K562 (cell line): ENCODE data around the gene HS3ST5.

Experiments used
- CTCF ChIP-seq, 3 experiments: IDR thresholded peaks in 2 of 3; conservative IDR thresholded peaks in 1 of 3; 2 replicates each; pipeline ENCODE4 v1.5.1; 2011 to 2012; ENCODE audit warnings: low read length in 3 of 3, mild to moderate bottlenecking in 3 of 3, control low read depth in 2 of 3, improper control_type of control experiment in 1 of 3, inconsistent platforms in 1 of 3, low read depth in 1 of 3, mixed read lengths in 1 of 3, moderate library complexity in 1 of 3; ENCODE audit not compliant: insufficient read depth in 2 of 3
- EP300 ChIP-seq: IDR thresholded peaks from 2 replicates; pipeline ENCODE4 v1.6.1; 2012; ENCODE audit warnings: low read length, improper control_type of control experiment
- EZH2 ChIP-seq: IDR thresholded peaks from 2 replicates; pipeline ENCODE4 v1.6.1; 2012; ENCODE audit warnings: low read depth, mild to moderate bottlenecking, inconsistent platforms, low read length, borderline replicate concordance
- HNRNPLL ChIP-seq: fragments of 200-400 bp; formaldehyde crosslinking; IDR thresholded peaks from 2 replicates; pipeline ENCODE4 v1.6.1; 2017; ENCODE audit warnings: low read length, low read depth, mild to moderate bottlenecking; ENCODE audit not compliant: poor library complexity, severe bottlenecking
- PRDM10 ChIP-seq: fragments of 450-650 bp; IDR thresholded peaks from 2 replicates; pipeline ENCODE4 v1.6.1; 2018; ENCODE audit not compliant: partially characterized antibody
- SMARCB1 ChIP-seq: IDR thresholded peaks from 2 replicates; pipeline ENCODE4 v1.6.1; 2011; ENCODE audit warnings: improper control_type of control experiment, low read depth; ENCODE audit not compliant: insufficient read length
- SMC3 ChIP-seq: conservative IDR thresholded peaks from 2 replicates; pipeline ENCODE4 v1.6.1; 2011; ENCODE audit warnings: low read depth, low read length, improper control_type of control experiment; ENCODE audit not compliant: insufficient read depth
- USF1 ChIP-seq: sonication (generic); formaldehyde crosslinking; IDR thresholded peaks from 2 replicates; pipeline ENCODE4 v1.9.0; 2022; ENCODE audit warnings: mild to moderate bottlenecking, missing genetic modification reagents
- ZBTB8A ChIP-seq: fragments of 450-650 bp; IDR thresholded peaks from 2 replicates; pipeline ENCODE4 v1.6.1; 2018; ENCODE audit warnings: mild to moderate bottlenecking, moderate library complexity; ENCODE audit not compliant: partially characterized antibody
- ZNF184 ChIP-seq: sonication (generic); formaldehyde crosslinking; IDR thresholded peaks from 2 replicates; pipeline ENCODE4 v1.5.0; 2020; ENCODE audit warnings: missing genetic modification reagents
- ZNF224 ChIP-seq: sonication (generic); formaldehyde crosslinking; IDR thresholded peaks from 2 replicates; pipeline ENCODE4 v1.8.0; 2022; ENCODE audit warnings: mild to moderate bottlenecking, missing genetic modification reagents
- ZSCAN29 ChIP-seq: fragments of 450-650 bp; IDR thresholded peaks from 2 replicates; pipeline ENCODE4 v1.6.1; 2017

GRCh38 chr6:114142258-114142657 lies 200.6 kb downstream of the HS3ST5 start:
- TF ChIP-seq EP300 (no peak), SMC3 (no peak), EZH2 (no peak), ZSCAN29 (no peak), PRDM10 (no peak), CTCF (IDR thresholded peaks at IDR 0.05 in 2 of 3, conservative IDR thresholded peaks at IDR 0.05 in 1 of 3; ENCODE audit: insufficient read depth in 2 of 3, low read depth in 1 of 3, low read length in 3 of 3) (no peak), ZNF224 (CRISPR knock-in tag) (no peak), ZNF184 (CRISPR knock-in tag) (no peak), USF1 (no peak), SMARCB1 (no peak), HNRNPLL (no peak), ZBTB8A (no peak)
